Vagina (tissue), 2 donors: ENCODE results near the gene ATXN1.

ENCODE experiments used
- CTCF ChIP-seq, 3 experiments: fragments of 450-650 bp in 2 of 3; fragments of 200-600 bp in 1 of 3; sonication (generic) in 1 of 3; IDR thresholded peaks; one replicate each; pipeline ENCODE4 v1.5.1; 2017 to 2019; ENCODE audit warnings: antibody characterized with exemption in 3 of 3, mild to moderate bottlenecking in 2 of 3, moderate library complexity in 2 of 3
- POLR2A ChIP-seq, 2 donors: fragments of 450-650 bp; IDR thresholded peaks; one replicate each; pipeline ENCODE4 v1.6.1; 2017; ENCODE audit warnings: antibody characterized with exemption in 2 of 2, mild to moderate bottlenecking in 2 of 2, moderate library complexity in 2 of 2
- POLR2AphosphoS5 ChIP-seq, 2 donors: sonication (generic); formaldehyde crosslinking; IDR thresholded peaks; one replicate each; pipeline ENCODE4 v1.9.0; 2017; ENCODE audit warnings: antibody characterized with exemption in 2 of 2, mild to moderate bottlenecking in 2 of 2, low read depth in 1 of 2; ENCODE audit not compliant: insufficient read depth in 1 of 2

DNA sequence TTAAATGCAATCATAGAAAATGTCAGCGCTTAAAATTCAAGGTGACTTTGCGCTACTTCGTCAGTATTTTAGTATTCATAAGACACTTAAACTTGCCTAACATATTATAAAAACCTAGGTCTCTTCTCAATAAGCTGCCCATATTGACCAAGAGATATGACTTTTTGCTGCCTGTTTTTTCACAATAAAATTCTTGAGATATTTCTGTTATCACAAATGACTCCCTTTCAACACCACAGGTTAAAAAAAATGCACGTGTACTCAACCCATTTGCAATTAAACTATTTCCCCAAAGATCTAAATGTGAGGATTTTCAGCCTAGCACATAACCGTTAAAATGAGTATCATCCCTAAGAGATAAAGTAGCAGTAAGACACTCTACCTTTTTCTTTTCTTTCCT lies 10.7 kb downstream of the ATXN1 start:
- TF ChIP-seq POLR2A (IDR thresholded peaks at IDR 0.05) (no peak), POLR2AphosphoS5 (IDR thresholded peaks at IDR 0.05; ENCODE audit: insufficient read depth in 1 of 2, low read depth in 1 of 2) (no peak), CTCF (IDR thresholded peaks at IDR 0.05) (no peak)
